NT2/D1 (cell line): ENCODE data around the gene SNX6.
A peak's percentile ranks its signal among the peaks of the same experiment; 100 is the strongest.

Experiments
- DNase-seq: peaks from one replicate; pipeline ENCODE4 v3.0.0-alpha.2; 2011; ENCODE audit warnings: low read depth, low spot score
- H3K27me3 ChIP-seq: 2 replicates; pipeline ENCODE4 v1.6.0; 2011; ENCODE audit warnings: mild to moderate bottlenecking; ENCODE audit not compliant: insufficient read length, insufficient read depth
- H3K36me3 ChIP-seq: 2 replicates; pipeline ENCODE4 v1.6.1; 2011; ENCODE audit warnings: mild to moderate bottlenecking, low read length, mixed read lengths; ENCODE audit not compliant: insufficient read depth, insufficient read length
- H3K4me1 ChIP-seq: 2 replicates; pipeline ENCODE4 v1.5.1; 2011; ENCODE audit not compliant: insufficient read depth, insufficient read length
- H3K4me3 ChIP-seq: 2 replicates; pipeline ENCODE4 v1.5.1; 2011; ENCODE audit warnings: low read depth; ENCODE audit not compliant: insufficient read length
- H3K9ac ChIP-seq: 2 replicates; pipeline ENCODE4 v1.6.0; 2011; ENCODE audit warnings: low read depth; ENCODE audit not compliant: insufficient read length
- H3K9me3 ChIP-seq: 2 replicates; pipeline ENCODE4 v1.5.1; 2011; ENCODE audit warnings: mild to moderate bottlenecking, low read length; ENCODE audit not compliant: insufficient read depth
- SUZ12 ChIP-seq: IDR thresholded peaks from 2 replicates; pipeline ENCODE4 v1.6.1; 2011; ENCODE audit not compliant: insufficient read length, insufficient read depth; ENCODE audit errors: extremely low read depth
- YY1 ChIP-seq: IDR thresholded peaks from 2 replicates; pipeline ENCODE4 v1.6.1; 2011; ENCODE audit not compliant: insufficient read length, insufficient read depth
- ZNF274 ChIP-seq: IDR thresholded peaks from 2 replicates; pipeline ENCODE4 v1.6.1; 2011; ENCODE audit warnings: mild to moderate bottlenecking, low read depth, low read length

Gene SNX6

DNA sequence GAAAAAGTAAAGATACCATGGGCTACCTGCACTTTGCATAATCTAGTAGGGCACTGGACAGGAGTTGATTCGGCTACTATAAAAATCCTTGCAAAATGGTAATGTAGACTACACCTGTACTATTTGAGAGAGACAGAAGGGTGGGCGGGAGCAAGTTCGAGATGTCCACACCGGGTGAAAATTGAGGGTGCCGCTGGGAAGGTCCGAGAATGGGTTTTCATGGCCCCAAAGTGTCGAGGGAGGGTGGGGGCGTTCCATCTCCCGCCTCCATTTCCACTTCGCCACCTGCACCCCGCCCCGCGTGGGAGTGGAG is 648 bp downstream of the SNX6 start:
- Histone ChIP-seq H3K4me3 (peak overlapping the region; percentile 84), H3K9me3 (no peaks in the 10 kb centered on the region), H3K4me1 (peaks cover 1% of the 10 kb centered on the region), H3K9ac (peak overlapping the region; percentile 92), H3K27me3 (no peaks in the 10 kb centered on the region), H3K36me3 (peaks cover 12% of the 10 kb centered on the region)
- no peak for TF ChIP-seq YY1
- no peak for TF ChIP-seq SUZ12
- TF ChIP-seq ZNF274, result no peak
- DNase-seq, result no peak

DNA sequence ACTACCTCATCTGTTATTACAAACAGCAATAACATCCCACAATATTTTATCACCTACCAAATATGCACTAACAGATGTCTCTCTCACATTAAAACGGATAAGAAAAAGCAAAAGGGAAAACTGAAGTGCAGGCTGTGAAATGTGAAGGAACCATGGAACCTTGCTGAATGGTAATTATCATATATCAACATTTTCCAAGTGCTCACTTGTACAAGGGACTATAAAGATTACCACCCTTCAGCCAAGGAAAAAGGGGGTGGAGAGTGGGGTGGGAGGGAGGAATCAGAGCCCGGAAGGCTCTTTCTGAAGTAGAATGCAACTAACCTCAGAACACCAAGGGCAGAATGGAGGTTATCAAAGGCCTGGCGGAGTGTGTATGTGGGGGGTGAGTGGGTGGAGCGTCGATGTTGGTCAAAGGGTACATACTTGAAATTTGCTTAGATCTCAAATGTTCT is 1.2 kb downstream of the SNX6 start:
- Histone ChIP-seq H3K9ac (peak overlapping the region; percentile 92), H3K4me1 (peaks cover 1% of the 10 kb centered on the region), H3K9me3 (no peaks in the 10 kb centered on the region), H3K27me3 (no peaks in the 10 kb centered on the region), H3K4me3 (peak overlapping the region; percentile 84), H3K36me3 (peaks cover 12% of the 10 kb centered on the region)
- TF ChIP-seq SUZ12, result no peak
- TF ChIP-seq ZNF274, result no peak
- TF ChIP-seq YY1, result no peak
- DNase-seq, result no peak

DNA sequence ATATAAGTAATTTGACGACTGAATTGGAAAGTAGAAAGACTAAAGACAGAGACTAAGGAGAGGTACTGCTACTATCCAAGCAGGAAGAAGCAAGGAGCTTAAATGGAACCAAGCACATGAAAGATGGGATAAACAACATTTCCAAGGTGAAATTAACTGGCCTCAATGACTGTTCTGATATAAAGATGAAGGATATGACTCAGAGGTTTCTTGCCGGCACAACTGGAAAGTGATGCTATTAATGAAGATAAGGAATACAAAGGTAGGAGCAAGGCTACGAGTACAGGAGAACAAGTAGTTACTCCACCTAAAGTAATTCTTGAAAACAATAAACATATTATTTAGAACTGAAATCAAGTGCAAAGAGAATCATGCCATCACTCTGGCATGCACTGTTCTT is 6.4 kb downstream of the SNX6 start:
- TF ChIP-seq ZNF274 (no peak), SUZ12 (no peak), YY1 (no peak)
- no peak overlapping the region for H3K4me3 ChIP-seq
- no peaks in the 10 kb centered on the region for H3K27me3 ChIP-seq
- peaks cover 46% of the 10 kb centered on the region for H3K36me3 ChIP-seq
- no peak overlapping the region for H3K9ac ChIP-seq
- H3K4me1 ChIP-seq, result no peaks in the 10 kb centered on the region
- DNase-seq, result no peak
- H3K9me3 ChIP-seq, result no peaks in the 10 kb centered on the region

DNA sequence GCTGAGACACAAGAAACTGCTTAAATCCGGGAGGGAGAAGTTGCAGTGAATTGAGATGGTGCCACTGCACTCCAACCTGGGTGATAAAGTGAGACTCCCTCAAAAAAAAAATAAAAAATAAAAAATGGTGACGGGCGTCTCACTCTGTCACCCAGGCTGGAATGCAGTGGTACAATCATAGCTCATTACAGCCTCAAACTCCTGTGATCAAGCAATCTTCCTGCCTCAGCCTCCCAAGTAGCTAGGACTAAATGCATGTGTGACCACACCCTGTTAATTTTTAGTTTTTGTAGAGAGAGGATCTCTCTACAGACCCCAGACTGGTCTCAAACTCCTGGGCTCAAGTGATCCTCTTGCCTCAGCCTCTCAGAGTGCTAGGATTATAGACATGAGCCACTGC is 9.1 kb downstream of the SNX6 start:
- TF ChIP-seq SUZ12 (no peak), YY1 (no peak), ZNF274 (no peak)
- DNase-seq, result no peak
- Histone ChIP-seq H3K9me3 (no peaks in the 10 kb centered on the region), H3K4me3 (no peak overlapping the region), H3K4me1 (no peaks in the 10 kb centered on the region), H3K36me3 (peaks cover 44% of the 10 kb centered on the region), H3K9ac (no peak overlapping the region), H3K27me3 (no peaks in the 10 kb centered on the region)

DNA sequence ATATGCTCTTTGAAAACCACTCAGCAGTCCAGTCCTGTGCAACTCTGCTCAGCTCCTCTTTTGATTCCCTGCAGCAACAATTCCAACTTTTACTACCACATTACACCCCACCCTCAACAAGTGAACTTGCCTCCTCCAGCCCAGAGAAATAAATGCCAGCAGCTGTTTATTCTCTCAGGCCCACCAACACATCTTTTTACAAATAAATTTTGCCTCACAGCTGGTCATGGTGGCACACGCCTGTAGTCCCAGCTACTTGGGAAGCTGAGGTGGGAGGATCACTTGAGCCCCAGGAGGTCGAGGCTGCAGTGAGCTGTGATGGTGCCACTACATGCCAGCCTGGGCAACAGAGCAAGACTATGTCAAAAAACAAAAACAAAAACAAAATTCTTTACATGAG is 9.8 kb downstream of the SNX6 start:
- DNase-seq, result no peak
- no peaks in the 10 kb centered on the region for H3K4me1 ChIP-seq
- no peak overlapping the region for H3K4me3 ChIP-seq
- no peaks in the 10 kb centered on the region for H3K9me3 ChIP-seq
- no peak overlapping the region for H3K9ac ChIP-seq
- H3K36me3 ChIP-seq, result peaks cover 41% of the 10 kb centered on the region
- TF ChIP-seq ZNF274, result no peak
- no peak for TF ChIP-seq YY1
- TF ChIP-seq SUZ12, result no peak
- H3K27me3 ChIP-seq, result no peaks in the 10 kb centered on the region

DNA sequence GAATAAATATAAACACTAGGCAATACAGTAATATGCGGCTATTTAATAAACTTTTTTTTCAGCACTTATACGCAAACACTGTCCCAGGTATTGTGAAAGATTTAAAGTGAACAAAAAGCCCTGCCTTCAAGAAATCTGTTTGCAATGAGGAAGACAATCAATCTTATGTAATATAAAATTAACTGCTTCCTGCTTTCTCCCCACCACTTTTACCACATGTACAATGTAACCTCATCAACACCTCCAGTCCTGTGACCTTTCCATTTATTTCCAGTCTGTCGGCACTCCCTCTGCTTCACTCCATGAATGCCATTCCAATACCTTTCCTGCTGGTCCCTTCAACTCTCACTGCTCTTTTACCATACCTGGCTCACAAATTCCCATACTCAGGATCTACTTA is 10.5 kb downstream of the SNX6 start:
- Histone ChIP-seq H3K9me3 (no peaks in the 10 kb centered on the region), H3K27me3 (no peaks in the 10 kb centered on the region), H3K9ac (no peak overlapping the region), H3K4me1 (no peaks in the 10 kb centered on the region), H3K36me3 (peaks cover 41% of the 10 kb centered on the region), H3K4me3 (no peak overlapping the region)
- no peak for TF ChIP-seq YY1
- TF ChIP-seq SUZ12, result no peak
- TF ChIP-seq ZNF274, result no peak
- no peak for DNase-seq

DNA sequence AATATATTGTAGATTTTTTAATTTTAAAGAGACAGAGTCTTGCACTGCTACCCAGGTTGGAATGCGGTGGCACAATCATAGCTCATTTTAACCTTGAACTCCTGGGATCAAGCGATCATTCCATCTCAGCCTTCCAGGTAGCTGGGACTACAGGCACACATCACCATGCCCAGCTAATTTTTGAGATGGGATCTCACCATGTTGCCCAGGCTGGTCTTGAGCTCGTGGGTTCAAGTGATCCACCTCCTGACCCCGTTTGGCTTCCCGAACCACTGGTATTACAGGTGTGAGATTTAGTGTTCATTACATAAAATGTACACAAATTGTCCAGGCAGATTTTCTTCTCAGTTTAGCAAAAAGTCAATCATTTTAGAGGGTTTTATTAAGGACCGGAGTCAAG is 13.6 kb downstream of the SNX6 start:
- H3K27me3 ChIP-seq, result no peaks in the 10 kb centered on the region
- H3K9me3 ChIP-seq, result no peaks in the 10 kb centered on the region
- TF ChIP-seq ZNF274, result no peak
- TF ChIP-seq YY1, result no peak
- TF ChIP-seq SUZ12, result no peak
- peaks cover 24% of the 10 kb centered on the region for H3K36me3 ChIP-seq
- no peak overlapping the region for H3K9ac ChIP-seq
- H3K4me1 ChIP-seq, result no peaks in the 10 kb centered on the region
- DNase-seq, result no peak
- no peak overlapping the region for H3K4me3 ChIP-seq

DNA sequence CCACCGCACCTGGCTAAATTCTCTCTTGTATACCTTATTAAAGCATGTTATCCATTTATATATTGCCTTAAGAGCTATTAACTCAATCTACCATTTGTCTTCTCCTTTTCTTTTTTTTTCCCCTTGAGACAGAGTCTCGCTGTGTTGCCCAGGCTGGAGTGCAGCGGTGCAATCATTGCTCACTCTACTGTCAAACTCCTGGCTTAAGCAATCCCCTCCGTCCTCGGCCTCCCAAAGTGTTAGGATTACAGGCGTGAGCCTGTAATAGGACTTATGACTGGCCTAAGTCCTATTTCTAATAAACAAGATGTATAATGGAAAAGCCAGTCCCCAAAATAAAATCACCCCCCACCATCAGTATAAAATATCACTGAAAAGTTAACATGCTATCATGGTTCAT is 14.4 kb downstream of the SNX6 start:
- no peak overlapping the region for H3K4me3 ChIP-seq
- TF ChIP-seq SUZ12 (no peak), YY1 (no peak), ZNF274 (no peak)
- H3K36me3 ChIP-seq, result peaks cover 18% of the 10 kb centered on the region
- no peaks in the 10 kb centered on the region for H3K9me3 ChIP-seq
- no peak overlapping the region for H3K9ac ChIP-seq
- H3K4me1 ChIP-seq, result no peaks in the 10 kb centered on the region
- DNase-seq, result no peak
- H3K27me3 ChIP-seq, result no peaks in the 10 kb centered on the region
